HepG2 (cell line): ENCODE data around the gene CNNM3. TPM values are rescaled to one million over a fixed set of nuclear protein-coding genes. Genes with fewer than 3 reads are reported as not detected.

ENCODE experiments used
- AGO2 ChIP-seq: fragments of 200-400 bp; formaldehyde crosslinking; optimal IDR thresholded peaks from 2 replicates; pipeline ENCODE3; 2017; ENCODE audit warnings: mild to moderate bottlenecking, low read depth, low read length, moderate library complexity
- CENPT ChIP-seq: sonication (generic); formaldehyde crosslinking; IDR thresholded peaks from 2 replicates; pipeline ENCODE4 v1.8.0; 2022; ENCODE audit warnings: low read depth, mild to moderate bottlenecking, moderate library complexity, missing genetic modification reagents
- CSRNP1 ChIP-seq: sonication (generic); formaldehyde crosslinking; IDR thresholded peaks from 2 replicates; pipeline ENCODE4 v1.8.1; 2023; ENCODE audit warnings: mild to moderate bottlenecking, missing genetic modification reagents
- DMAP1 ChIP-seq: IDR thresholded peaks from 2 replicates; pipeline ENCODE4 v1.6.1; 2016
- MIER3 ChIP-seq: IDR thresholded peaks from 2 replicates; pipeline ENCODE4 v1.6.1; 2016; ENCODE audit warnings: missing compliant biosample characterization, borderline replicate concordance
- PATZ1 ChIP-seq: sonication (generic); formaldehyde crosslinking; IDR thresholded peaks from 2 replicates; pipeline ENCODE4 v1.4.0; 2020; ENCODE audit warnings: missing genetic modification reagents
- REST ChIP-seq, 2 experiments: IDR thresholded peaks; 2 replicates each; pipeline ENCODE4 v1.6.1; 2011 to 2012; ENCODE audit warnings: low read length in 2 of 2, borderline replicate concordance in 1 of 2, low read depth in 1 of 2, mild to moderate bottlenecking in 1 of 2, moderate library complexity in 1 of 2
- SMAD1 ChIP-seq: sonication (generic); formaldehyde crosslinking; IDR thresholded peaks from 2 replicates; pipeline ENCODE4 v1.4.0; 2020; ENCODE audit warnings: missing genetic modification reagents, low read depth, mild to moderate bottlenecking, borderline replicate concordance
- SP5 ChIP-seq: IDR thresholded peaks from 2 replicates; pipeline ENCODE4 v1.6.1; 2016; ENCODE audit warnings: low read depth, borderline replicate concordance
- SPEN ChIP-seq: sonication (generic); formaldehyde crosslinking; IDR thresholded peaks from 2 replicates; pipeline ENCODE4 v1.5.1; 2020; ENCODE audit warnings: low read depth, mild to moderate bottlenecking, missing genetic modification reagents
- THAP8 ChIP-seq: sonication (generic); formaldehyde crosslinking; IDR thresholded peaks from 2 replicates; pipeline ENCODE4 v1.5.1; 2020; ENCODE audit warnings: missing genetic modification reagents, mild to moderate bottlenecking, borderline replicate concordance
- ZMYM4 ChIP-seq: sonication (generic); formaldehyde crosslinking; IDR thresholded peaks from 2 replicates; pipeline ENCODE4 v1.8.1; 2023; ENCODE audit warnings: mild to moderate bottlenecking, missing genetic modification reagents
- ZNF224 ChIP-seq: sonication (generic); formaldehyde crosslinking; IDR thresholded peaks from 2 replicates; pipeline ENCODE4 v1.5.0; 2020; ENCODE audit warnings: mild to moderate bottlenecking, missing genetic modification reagents
- ZNF33A ChIP-seq: sonication (generic); formaldehyde crosslinking; IDR thresholded peaks from 2 replicates; pipeline ENCODE4 v1.5.1; 2020; ENCODE audit warnings: missing genetic modification reagents, mild to moderate bottlenecking, moderate library complexity, borderline replicate concordance
- ZNF432 ChIP-seq: sonication (generic); formaldehyde crosslinking; IDR thresholded peaks from 2 replicates; pipeline ENCODE4 v1.5.0; 2020; ENCODE audit warnings: missing genetic modification reagents, mild to moderate bottlenecking, borderline replicate concordance
- ZNF446 ChIP-seq: sonication (generic); formaldehyde crosslinking; IDR thresholded peaks from 2 replicates; pipeline ENCODE4 v1.5.0; 2020; ENCODE audit warnings: mild to moderate bottlenecking, missing genetic modification reagents
- ZSCAN5A ChIP-seq: sonication (generic); formaldehyde crosslinking; IDR thresholded peaks from 2 replicates; pipeline ENCODE4 v1.8.0; 2022; ENCODE audit warnings: mild to moderate bottlenecking, missing genetic modification reagents, borderline replicate concordance
- polyA plus RNA-seq, 8 experiments: library from polyadenylated mRNA; depleted of rRNA in 3 of 8; stranded (reverse) in 7 of 8; unstranded in 1 of 8; fragments of >200 nt; fragmentation: Illumina TruSeq in 4 of 8; extraction: Trizol in 4 of 8; gene quantifications; 2 replicates each; pipeline versions ENCODE4 v1.2.1 to v1.2.3, GENCODE V29; 2011 to 2016; ENCODE audit warnings: low read depth in 4 of 8, missing spikeins in 1 of 8, mixed read lengths in 1 of 8; ENCODE audit not compliant: insufficient read depth in 1 of 8
- total RNA-seq, 5 experiments: library from RNA; depleted of rRNA; stranded (reverse); fragments of >200 nt; fragmentation: Illumina TruSeq; extraction: Trizol; gene quantifications; 2 replicates each; pipeline ENCODE4 v1.2.3, GENCODE V29; 2016; ENCODE audit warnings: low read depth in 1 of 5

The CNNM3 gene
- total and polyA plus RNA-seq, 2 of the 13 experiments (the other 11 are each of a cell fraction or from before 2014, with no cell fraction given), result 21.2 to 27.9 TPM

- TF ChIP-seq PATZ1 (CRISPR knock-in tag) (peak; percentile 99), ZNF33A (CRISPR knock-in tag) (no peak), THAP8 (CRISPR knock-in tag) (no peak), SP5 (CRISPR knock-in tag) (peak; percentile 81), SPEN (CRISPR knock-in tag) (peak; percentile 94), AGO2 (no peak), ZSCAN5A (CRISPR knock-in tag) (no peak), SMAD1 (peak; percentile 70), REST (IDR thresholded peaks at IDR 0.05; ENCODE audit: borderline replicate concordance in 1 of 2, low read depth in 1 of 2, low read length in 2 of 2) (peak in 1 of 2 experiments; percentile 78; a peak in 2 of 4 replicates), MIER3 (CRISPR knock-in tag) (peak; percentile 97; the same call in 1 of the 2 replicates), ZNF224 (CRISPR knock-in tag) (peak; percentile 41; the same call in 1 of the 2 replicates), ZMYM4 (CRISPR knock-in tag) (peak; percentile 91), DMAP1 (CRISPR knock-in tag) (peak; percentile 94), ZNF446 (CRISPR knock-in tag) (no peak), CSRNP1 (CRISPR knock-in tag) (peak; percentile 52; the same call in 1 of the 2 replicates), ZNF432 (CRISPR knock-in tag) (no peak), CENPT (no peak; the same call in 1 of the 2 replicates)
Measured at GRCh38 chr2:96819128-96819875, 3.2 kb downstream of the CNNM3 start (continued).
